Measurements from ENCODE around the gene UNC13C.

DNA sequence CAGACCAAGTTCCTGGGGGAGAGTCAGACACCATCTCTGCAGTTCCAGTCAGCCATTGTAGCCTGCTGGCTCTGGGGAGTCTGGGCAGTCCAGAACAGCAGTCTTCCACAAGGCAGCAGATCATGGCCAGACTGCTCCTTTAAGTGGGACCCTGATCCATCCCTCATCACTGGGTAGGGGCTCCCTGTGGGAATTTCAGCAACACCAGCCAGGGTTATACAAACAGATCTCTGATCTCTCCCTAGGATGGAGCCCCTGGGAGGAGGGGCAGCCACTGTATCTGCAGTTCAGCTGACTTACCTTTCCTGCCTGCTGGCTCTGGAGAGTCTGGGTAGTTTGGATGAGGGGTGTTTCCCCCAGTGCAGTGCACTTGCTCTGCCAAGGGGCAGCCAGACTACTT is 42.1 kb upstream of the UNC13C start:
- TF ChIP-seq EP300 (IDR thresholded peaks at IDR 0.05; ENCODE audit: low read depth in 2 of 2, low read length in 2 of 2) (no peak), EP300 (CRISPR knock-in tag; IDR thresholded peaks at IDR 0.05; ENCODE audit: borderline replicate concordance) (no peak), SP1 (IDR thresholded peaks at IDR 0.05) (no peak), SP1 (CRISPR knock-in tag; IDR thresholded peaks at IDR 0.05) (no peak), TCF7 (IDR thresholded peaks at IDR 0.05; ENCODE audit: low read depth) (no peak), RFX5 (IDR thresholded peaks at IDR 0.05; ENCODE audit: low read depth, low read length) (no peak), REPIN1 (CRISPR knock-in tag; IDR thresholded peaks at IDR 0.05; ENCODE audit: borderline replicate concordance, low read depth) (no peak), ZNF274 (CRISPR knock-in tag; IDR thresholded peaks at IDR 0.05) (no peak), MEIS2 (CRISPR knock-in tag; IDR thresholded peaks at IDR 0.05) (no peak)
- TF ChIP-seq, protein P1, sequence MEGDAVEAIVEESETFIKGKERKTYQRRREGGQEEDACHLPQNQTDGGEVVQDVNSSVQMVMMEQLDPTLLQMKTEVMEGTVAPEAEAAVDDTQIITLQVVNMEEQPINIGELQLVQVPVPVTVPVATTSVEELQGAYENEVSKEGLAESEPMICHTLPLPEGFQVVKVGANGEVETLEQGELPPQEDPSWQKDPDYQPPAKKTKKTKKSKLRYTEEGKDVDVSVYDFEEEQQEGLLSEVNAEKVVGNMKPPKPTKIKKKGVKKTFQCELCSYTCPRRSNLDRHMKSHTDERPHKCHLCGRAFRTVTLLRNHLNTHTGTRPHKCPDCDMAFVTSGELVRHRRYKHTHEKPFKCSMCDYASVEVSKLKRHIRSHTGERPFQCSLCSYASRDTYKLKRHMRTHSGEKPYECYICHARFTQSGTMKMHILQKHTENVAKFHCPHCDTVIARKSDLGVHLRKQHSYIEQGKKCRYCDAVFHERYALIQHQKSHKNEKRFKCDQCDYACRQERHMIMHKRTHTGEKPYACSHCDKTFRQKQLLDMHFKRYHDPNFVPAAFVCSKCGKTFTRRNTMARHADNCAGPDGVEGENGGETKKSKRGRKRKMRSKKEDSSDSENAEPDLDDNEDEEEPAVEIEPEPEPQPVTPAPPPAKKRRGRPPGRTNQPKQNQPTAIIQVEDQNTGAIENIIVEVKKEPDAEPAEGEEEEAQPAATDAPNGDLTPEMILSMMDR (CRISPR knock-in tag; IDR thresholded peaks at IDR 0.05) = no peak
